ENCODE data around the gene SFMBT1.

Gene SFMBT1

GRCh38 chr3:52912885-52913731 lies 132.8 kb downstream of the SFMBT1 start:
- DNase-seq = no peak

GRCh38 chr3:52910823-52911222 lies 135.1 kb downstream of the SFMBT1 start:
- DNase-seq = no peak

GRCh38 chr3:52907497-52907896 lies 138.4 kb downstream of the SFMBT1 start:
- no peak for DNase-seq

GRCh38 chr3:52904552-52904951 lies 141.3 kb downstream of the SFMBT1 start:
- no peak for DNase-seq

- DNase-seq = no peak
These were observed 141.9 kb downstream of the SFMBT1 start for GRCh38 chr3:52904000-52904399.

- peak; percentile 51 to 81 (median 68) for DNase-seq
These were observed 148.4 kb downstream of the SFMBT1 start, which contains the start of gene STIMATE for GRCh38 chr3:52897130-52898122. TSS of gene STIMATE (minus strand) at chr3:52897548. CDS start at chr3:52897450, 98 bp downstream.

GRCh38 chr3:52896613-52897012 lies 149.3 kb downstream of the SFMBT1 start:
- no peak for DNase-seq

- DNase-seq = no peak
These were observed 149.7 kb downstream of the SFMBT1 start for GRCh38 chr3:52896151-52896550.

- no peak for DNase-seq
These were observed 150.5 kb downstream of the SFMBT1 start for GRCh38 chr3:52895418-52895817.

- no peak for DNase-seq
These were observed 151.1 kb downstream of the SFMBT1 start for GRCh38 chr3:52894756-52895155.

GRCh38 chr3:52893723-52894122 lies 152.2 kb downstream of the SFMBT1 start:
- DNase-seq = no peak

GRCh38 chr3:52892625-52893311 lies 153.1 kb downstream of the SFMBT1 start:
- DNase-seq = no peak

- no peak for DNase-seq
These were observed 153.6 kb downstream of the SFMBT1 start for GRCh38 chr3:52892290-52892624.

- no peak for DNase-seq
These were observed 154.2 kb downstream of the SFMBT1 start for GRCh38 chr3:52891615-52892081.

- no peak for DNase-seq
These were observed 154.7 kb downstream of the SFMBT1 start for GRCh38 chr3:52891164-52891563.

- no peak for DNase-seq
These were observed 155.1 kb downstream of the SFMBT1 start for GRCh38 chr3:52890735-52891134.

GRCh38 chr3:52889901-52890300 lies 156.0 kb downstream of the SFMBT1 start:
- DNase-seq = no peak

GRCh38 chr3:52887166-52887565 lies 158.7 kb downstream of the SFMBT1 start:
- no peak for DNase-seq

- DNase-seq = no peak
These were observed 159.7 kb downstream of the SFMBT1 start for GRCh38 chr3:52886049-52886730.

GRCh38 chr3:52882377-52882776 lies 163.5 kb downstream of the SFMBT1 start:
- DNase-seq = no peak

- DNase-seq = no peak
These were observed 164.0 kb downstream of the SFMBT1 start for GRCh38 chr3:52881871-52882270.

- DNase-seq = no peak
These were observed 165.4 kb downstream of the SFMBT1 start for GRCh38 chr3:52880474-52880873.
